Measurements from ENCODE around the gene HMGXB3.
"Not testable (repeated sequence)": the region's sequence is repeated elsewhere in the genome, so short reads cannot be mapped to it uniquely, and the experiment has no call there.

HMGXB3 gene

DNA sequence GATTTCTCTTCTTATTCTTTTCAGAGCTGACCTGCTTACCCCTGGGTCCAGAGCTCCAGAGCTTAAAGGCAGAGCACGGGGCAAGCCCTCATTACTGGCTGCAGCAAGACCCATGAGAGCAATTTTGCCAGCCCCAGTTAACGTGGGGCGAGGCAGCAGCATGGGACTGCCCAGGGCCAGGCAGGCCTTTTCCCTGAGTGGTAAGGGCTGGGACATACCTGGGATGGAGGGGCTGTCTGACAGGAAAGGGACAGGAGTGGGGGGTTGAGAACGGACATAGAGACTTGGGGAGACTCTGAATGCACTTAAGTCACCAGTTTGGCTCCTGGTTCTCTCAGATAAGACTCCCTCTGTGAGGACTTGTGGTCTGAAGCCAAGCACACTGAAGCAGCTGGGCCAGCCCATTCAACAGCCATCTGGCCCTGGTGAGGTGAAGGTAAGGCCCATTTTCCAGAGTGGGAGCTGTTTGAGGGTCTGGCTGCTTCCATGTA lies 26.2 kb downstream of the HMGXB3 start:
- no peak overlapping the region for H3K4me3 Mint-ChIP-seq
- H3K27me3 Mint-ChIP-seq: no peaks in the 10 kb centered on the region
- no peak for ATAC-seq

DNA sequence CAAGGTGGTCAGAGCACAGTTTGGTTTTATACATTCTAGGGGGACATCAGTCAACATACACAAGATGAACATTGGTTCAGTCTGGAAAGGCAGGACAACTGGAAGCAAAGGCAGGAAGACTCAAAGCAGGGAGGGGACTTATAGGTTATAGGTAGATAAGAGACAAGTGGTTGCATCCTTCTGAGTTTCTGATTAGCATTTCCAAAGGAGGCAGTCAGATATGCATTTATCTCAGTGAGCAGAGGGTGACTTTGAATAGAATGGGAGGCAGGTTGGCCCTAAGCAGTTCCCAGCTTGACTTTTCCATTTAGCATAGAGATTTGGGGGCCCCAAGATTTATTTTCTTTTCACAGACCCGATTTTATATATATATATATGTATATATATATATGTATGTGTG lies 27.5 kb downstream of the HMGXB3 start:
- not testable (repeated sequence) for H3K4me1 Mint-ChIP-seq, H3K27me3 Mint-ChIP-seq, ATAC-seq, H3K4me3 Mint-ChIP-seq, H3K9me3 Mint-ChIP-seq, DNase-seq, H3K27ac Mint-ChIP-seq

More for the DNA sequence above, 26.2 kb downstream of the HMGXB3 start:
- no peak for DNase-seq
- Mint-ChIP-seq H3K4me1 (peaks cover 6% of the 10 kb centered on the region), H3K27ac (no peak overlapping the region), H3K9me3 (no peaks in the 10 kb centered on the region)

- ATAC-seq: no peak
- no peak for DNase-seq
- no peaks in the 10 kb centered on the region for H3K27me3 Mint-ChIP-seq
- H3K4me1 Mint-ChIP-seq: no peaks in the 10 kb centered on the region
- H3K27ac Mint-ChIP-seq: peak overlapping the region in 1 of 2 donors; percentile 14
- H3K4me3 Mint-ChIP-seq: no peak overlapping the region
- H3K9me3 Mint-ChIP-seq: no peaks in the 10 kb centered on the region
Observed at GRCh38 chr5:150033334-150033733, 32.8 kb downstream of the HMGXB3 start.

GRCh38 chr5:150034662-150035061 lies 34.1 kb downstream of the HMGXB3 start:
- no peaks in the 10 kb centered on the region for H3K27me3 Mint-ChIP-seq
- no peaks in the 10 kb centered on the region for H3K4me1 Mint-ChIP-seq
- H3K9me3 Mint-ChIP-seq: no peaks in the 10 kb centered on the region
- no peak overlapping the region for H3K4me3 Mint-ChIP-seq
- peak overlapping the region in 1 of 2 donors; percentile 13 for H3K27ac Mint-ChIP-seq
- ATAC-seq (no peak), DNase-seq (no peak)

DNA sequence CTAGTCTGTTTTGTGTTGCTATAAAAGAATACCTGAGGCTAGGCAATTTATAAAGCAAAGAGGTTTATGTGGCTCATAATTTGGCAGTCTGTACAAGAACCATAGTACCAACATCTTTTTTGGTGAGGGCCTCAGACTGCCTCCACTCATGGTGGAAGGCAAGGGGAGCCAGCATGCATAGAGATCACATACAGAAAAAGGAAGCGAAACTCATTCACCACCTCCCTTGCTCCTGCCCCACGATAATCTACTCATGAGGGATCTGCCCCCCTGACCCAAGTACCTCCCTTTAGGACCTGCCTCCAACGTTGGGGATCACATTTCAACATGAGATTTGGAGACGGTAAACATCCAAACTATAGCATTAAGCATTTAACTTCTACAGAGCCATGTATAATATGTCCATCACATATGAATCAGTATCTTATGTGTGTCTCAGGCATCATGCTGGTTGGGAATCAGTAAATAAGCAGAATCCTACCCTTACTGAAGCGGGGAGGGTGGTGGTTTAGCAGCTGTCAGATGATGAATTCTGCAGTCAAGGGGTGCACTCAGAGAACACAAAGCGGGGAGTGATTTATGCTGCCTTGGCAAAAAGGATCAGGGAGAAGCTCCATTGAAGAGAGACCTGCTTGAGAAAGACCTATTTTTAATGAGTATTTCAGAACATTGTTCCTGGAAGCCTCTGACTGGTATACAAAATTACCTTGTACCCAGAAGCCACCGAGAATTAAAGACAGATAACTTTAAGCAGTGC lies 34.8 kb downstream of the HMGXB3 start:
- ATAC-seq (no peak), DNase-seq (no peak)
- H3K9me3 Mint-ChIP-seq: no peaks in the 10 kb centered on the region
- H3K27ac Mint-ChIP-seq: peak overlapping the region in 1 of 2 donors; percentile 45
- no peaks in the 10 kb centered on the region for H3K27me3 Mint-ChIP-seq
- no peaks in the 10 kb centered on the region for H3K4me1 Mint-ChIP-seq
- no peak overlapping the region for H3K4me3 Mint-ChIP-seq

DNA sequence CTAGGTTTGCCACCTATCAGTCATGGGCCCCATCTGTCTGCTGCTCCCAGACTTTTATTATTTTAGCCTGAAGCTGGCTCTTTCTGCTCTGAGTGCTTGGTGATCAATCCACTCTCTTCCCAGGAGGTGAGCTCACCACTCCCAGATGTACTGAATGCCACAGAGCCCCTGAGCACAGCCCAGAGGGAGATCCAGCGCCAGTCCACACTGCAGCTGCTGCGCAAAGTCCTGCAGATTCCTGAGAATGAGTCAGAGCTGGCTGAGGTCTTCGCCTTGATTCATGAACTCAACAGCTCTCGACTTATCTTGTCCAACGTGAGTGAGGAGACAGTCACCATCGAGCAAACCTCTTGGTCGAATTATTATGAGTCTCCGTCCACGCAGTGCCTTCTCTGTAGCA lies 36.0 kb downstream of the HMGXB3 start:
- no peak overlapping the region for H3K27ac Mint-ChIP-seq
- H3K27me3 Mint-ChIP-seq: no peaks in the 10 kb centered on the region

GRCh38 chr5:150038547-150038946 lies 38.0 kb downstream of the HMGXB3 start:
- no peak overlapping the region for H3K4me3 Mint-ChIP-seq
- H3K4me1 Mint-ChIP-seq: peaks cover 16% of the 10 kb centered on the region
- H3K9me3 Mint-ChIP-seq: no peaks in the 10 kb centered on the region
- no peak for DNase-seq
- no peak overlapping the region for H3K27ac Mint-ChIP-seq
- no peak for ATAC-seq
- no peaks in the 10 kb centered on the region for H3K27me3 Mint-ChIP-seq

More for the DNA sequence above, 36.0 kb downstream of the HMGXB3 start:
- DNase-seq (no peak), ATAC-seq (no peak)
- no peaks in the 10 kb centered on the region for H3K9me3 Mint-ChIP-seq
- peaks cover 1% of the 10 kb centered on the region for H3K4me1 Mint-ChIP-seq
- no peak overlapping the region for H3K4me3 Mint-ChIP-seq

GRCh38 chr5:150042459-150042858 lies 41.9 kb downstream of the HMGXB3 start:
- Mint-ChIP-seq H3K4me3 (no peak overlapping the region), H3K9me3 (no peaks in the 10 kb centered on the region), H3K4me1 (peaks cover 23% of the 10 kb centered on the region), H3K27ac (peak overlapping the region in 1 of 2 donors; percentile 56), H3K27me3 (no peaks in the 10 kb centered on the region)
- DNase-seq (no peak), ATAC-seq (no peak)

- Mint-ChIP-seq H3K4me1 (peaks cover 23% of the 10 kb centered on the region), H3K27me3 (no peaks in the 10 kb centered on the region), H3K27ac (peak overlapping the region; percentile 77 to 95), H3K4me3 (no peak overlapping the region), H3K9me3 (no peaks in the 10 kb centered on the region)
- ATAC-seq (no peak), DNase-seq (no peak)
Observed at GRCh38 chr5:150043657-150044328, 43.3 kb downstream of the HMGXB3 start.

- ATAC-seq (no peak), DNase-seq (no peak)
- H3K27me3 Mint-ChIP-seq: no peaks in the 10 kb centered on the region
- H3K9me3 Mint-ChIP-seq: no peaks in the 10 kb centered on the region
- peaks cover 23% of the 10 kb centered on the region for H3K4me1 Mint-ChIP-seq
- H3K4me3 Mint-ChIP-seq: no peak overlapping the region
- peak overlapping the region in 1 of 2 donors; percentile 95 for H3K27ac Mint-ChIP-seq
Observed at GRCh38 chr5:150044329-150044681, 43.8 kb downstream of the HMGXB3 start.

DNA sequence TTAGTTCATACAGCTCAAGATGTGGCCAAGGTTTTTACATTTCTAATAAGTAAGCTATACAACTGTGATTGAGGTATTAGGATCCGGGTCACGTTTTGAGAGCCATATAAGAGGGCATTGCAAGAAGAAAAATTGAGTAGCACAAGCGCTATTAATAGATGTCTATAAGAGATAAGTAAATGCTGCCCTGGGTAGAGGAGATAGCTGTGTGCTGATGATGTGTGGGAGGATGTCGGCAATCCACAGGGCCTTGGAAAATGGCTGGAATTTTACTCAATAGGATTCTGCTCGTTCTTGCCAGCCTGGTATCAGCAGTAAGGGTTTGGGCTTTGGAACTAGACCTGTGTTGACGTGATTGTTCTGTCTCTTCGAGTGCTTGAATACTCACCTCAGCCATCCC lies 44.2 kb downstream of the HMGXB3 start:
- Mint-ChIP-seq H3K9me3 (no peaks in the 10 kb centered on the region), H3K4me3 (no peak overlapping the region), H3K27me3 (no peaks in the 10 kb centered on the region), H3K27ac (no peak overlapping the region), H3K4me1 (peaks cover 23% of the 10 kb centered on the region)
- DNase-seq (no peak), ATAC-seq (no peak)

DNA sequence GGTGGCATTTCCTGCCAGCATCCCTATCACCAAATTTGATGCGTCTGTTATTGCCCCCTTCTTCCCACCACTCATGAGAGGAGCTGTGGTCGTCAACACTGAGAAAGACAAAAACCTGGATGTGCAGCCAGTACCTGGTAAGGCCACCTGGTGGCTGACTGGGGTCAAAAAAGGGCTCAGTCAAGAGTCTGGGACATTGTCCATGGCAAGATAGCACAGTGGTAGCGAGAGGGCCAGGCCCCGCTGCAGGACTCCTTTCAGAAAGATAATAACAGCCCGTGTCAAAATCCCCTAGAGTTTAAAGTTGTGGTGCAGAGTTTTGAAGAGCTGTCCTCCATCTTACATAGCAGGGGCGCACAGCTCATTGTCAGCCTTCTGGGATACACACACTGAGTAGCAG lies 45.0 kb downstream of the HMGXB3 start:
- H3K4me3 Mint-ChIP-seq: no peak overlapping the region
- no peak for ATAC-seq
- no peaks in the 10 kb centered on the region for H3K9me3 Mint-ChIP-seq
- peaks cover 28% of the 10 kb centered on the region for H3K4me1 Mint-ChIP-seq
- H3K27ac Mint-ChIP-seq: peak overlapping the region in 1 of 2 donors; percentile 8
- no peak for DNase-seq
- no peaks in the 10 kb centered on the region for H3K27me3 Mint-ChIP-seq

DNA sequence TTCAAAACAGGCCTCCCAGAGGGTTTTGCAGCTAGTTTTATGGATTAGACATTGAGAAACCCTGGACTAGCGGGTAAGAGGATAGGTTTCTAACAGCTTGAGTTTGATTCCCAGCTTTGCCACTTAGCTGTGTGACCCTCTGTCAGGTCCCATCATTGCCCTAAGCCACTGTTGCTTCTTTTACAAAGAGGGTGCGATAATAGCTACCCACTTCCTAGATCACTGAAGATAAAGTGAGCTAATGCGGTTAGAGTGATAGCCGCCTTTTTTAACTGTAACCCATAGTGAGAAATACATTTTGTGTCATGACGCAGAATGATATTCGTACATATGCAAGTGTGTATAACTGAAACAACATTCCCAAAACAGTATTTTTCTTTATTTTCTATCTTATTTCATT lies 45.5 kb downstream of the HMGXB3 start:
- no peak for DNase-seq
- ATAC-seq: no peak
- H3K27ac Mint-ChIP-seq: no peak overlapping the region
- H3K4me3 Mint-ChIP-seq: no peak overlapping the region
- H3K27me3 Mint-ChIP-seq: no peaks in the 10 kb centered on the region
- H3K4me1 Mint-ChIP-seq: peaks cover 28% of the 10 kb centered on the region
- H3K9me3 Mint-ChIP-seq: no peaks in the 10 kb centered on the region

GRCh38 chr5:150050172-150050811 lies 49.8 kb downstream of the HMGXB3 start:
- not testable (repeated sequence) for H3K27me3 Mint-ChIP-seq, H3K4me1 Mint-ChIP-seq, H3K4me3 Mint-ChIP-seq, H3K27ac Mint-ChIP-seq, ATAC-seq, DNase-seq, H3K9me3 Mint-ChIP-seq

GRCh38 chr5:150051657-150052195 lies 51.2 kb downstream of the HMGXB3 start:
- ATAC-seq (no peak), DNase-seq (no peak)
- Mint-ChIP-seq H3K27ac (peak overlapping the region in 1 of 2 donors; percentile 84), H3K27me3 (no peaks in the 10 kb centered on the region), H3K4me3 (no peak overlapping the region), H3K9me3 (no peaks in the 10 kb centered on the region), H3K4me1 (peaks cover 6% of the 10 kb centered on the region)
